ENCODE measurements around the gene NPBWR2.
A peak's percentile ranks its signal among the peaks of the same experiment; 100 is the strongest.
"Not testable (repeated sequence)": the region's sequence is repeated elsewhere in the genome, so short reads cannot be mapped to it uniquely, and the experiment has no call there.

The NPBWR2 gene

DNA sequence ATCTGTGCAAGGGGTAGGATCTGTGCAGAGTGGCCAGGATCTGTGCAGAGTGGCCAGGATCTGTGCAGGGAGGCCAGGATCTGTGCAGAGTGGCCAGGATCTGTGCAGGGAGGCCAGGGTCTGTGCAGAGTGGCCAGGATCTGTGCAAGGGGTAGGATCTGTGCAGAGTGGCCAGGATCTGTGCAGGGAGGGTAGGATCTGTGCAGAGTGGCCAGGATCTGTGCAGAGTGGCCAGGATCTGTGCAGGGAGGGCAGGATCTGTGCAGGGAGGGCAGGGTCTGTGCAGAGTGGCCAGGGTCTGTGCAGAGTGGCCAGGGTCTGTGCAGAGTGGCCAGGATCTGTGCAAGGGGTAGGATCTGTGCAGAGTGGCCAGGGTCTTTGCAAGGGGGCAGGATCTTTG, 18.8 kb downstream of the NPBWR2 start:
- not testable (repeated sequence) for H3K23ac ChIP-seq (ENCODE audit: low read length); H3K27ac ChIP-seq (ENCODE audit: low read depth, low read length); H3K9ac ChIP-seq (ENCODE audit: low read length); H2BK120ac ChIP-seq (ENCODE audit: low read depth, low read length); H2BK15ac ChIP-seq (replicated peaks; ENCODE audit: low read depth); H2BK5ac ChIP-seq (ENCODE audit: low read length); H3K4me1 ChIP-seq (ENCODE audit: control insufficient read depth, low read depth, low read length); H2AK5ac ChIP-seq (ENCODE audit: low read length); H3K4me3 ChIP-seq (ENCODE audit: low read length); H4K5ac ChIP-seq (ENCODE audit: low read length); H3K4me2 ChIP-seq (ENCODE audit: low read length); DNase-seq; H3K79me1 ChIP-seq (ENCODE audit: low read length); H3K79me2 ChIP-seq (ENCODE audit: control insufficient read depth, insufficient read depth, low read length); H4K8ac ChIP-seq (ENCODE audit: low read depth, low read length); H3K18ac ChIP-seq (ENCODE audit: low read length); H3K36me3 ChIP-seq (ENCODE audit: control insufficient read depth, insufficient read depth, low read length); H3K4ac ChIP-seq (ENCODE audit: low read depth, low read length)
- Histone ChIP-seq H3K27me3 (ENCODE audit: insufficient read depth, low read length, poor library complexity) (peaks cover 19% of the 10 kb centered on the region), H3K56ac (ENCODE audit: low read length) (peak overlapping the region; percentile 25)

GRCh38 chr20:64087226-64087825, 20.0 kb downstream of the NPBWR2 start:
- peaks cover 19% of the 10 kb centered on the region for H3K27me3 ChIP-seq (ENCODE audit: insufficient read depth, low read length, poor library complexity)
- H3K79me2 ChIP-seq (ENCODE audit: control insufficient read depth, insufficient read depth, low read length); H3K4me2 ChIP-seq (ENCODE audit: low read length); H3K18ac ChIP-seq (ENCODE audit: low read length); H3K27ac ChIP-seq (ENCODE audit: low read depth, low read length); H2BK5ac ChIP-seq (ENCODE audit: low read length); H4K8ac ChIP-seq (ENCODE audit: low read depth, low read length); H3K23ac ChIP-seq (ENCODE audit: low read length); H4K5ac ChIP-seq (ENCODE audit: low read length); H3K4me1 ChIP-seq (ENCODE audit: control insufficient read depth, low read depth, low read length); H3K4me3 ChIP-seq (ENCODE audit: low read length); H3K79me1 ChIP-seq (ENCODE audit: low read length); DNase-seq; H3K56ac ChIP-seq (ENCODE audit: low read length); H3K4ac ChIP-seq (ENCODE audit: low read depth, low read length); H2BK15ac ChIP-seq (replicated peaks; ENCODE audit: low read depth); H3K36me3 ChIP-seq (ENCODE audit: control insufficient read depth, insufficient read depth, low read length); H2AK5ac ChIP-seq (ENCODE audit: low read length); H2BK120ac ChIP-seq (ENCODE audit: low read depth, low read length); H3K9ac ChIP-seq (ENCODE audit: low read length): not testable (repeated sequence)
- no CpG with 5 or more reads among the region's 36 CpGs for WGBS (ENCODE audit: extremely low coverage, insufficient coverage, low lambda C conversion rate)

DNA sequence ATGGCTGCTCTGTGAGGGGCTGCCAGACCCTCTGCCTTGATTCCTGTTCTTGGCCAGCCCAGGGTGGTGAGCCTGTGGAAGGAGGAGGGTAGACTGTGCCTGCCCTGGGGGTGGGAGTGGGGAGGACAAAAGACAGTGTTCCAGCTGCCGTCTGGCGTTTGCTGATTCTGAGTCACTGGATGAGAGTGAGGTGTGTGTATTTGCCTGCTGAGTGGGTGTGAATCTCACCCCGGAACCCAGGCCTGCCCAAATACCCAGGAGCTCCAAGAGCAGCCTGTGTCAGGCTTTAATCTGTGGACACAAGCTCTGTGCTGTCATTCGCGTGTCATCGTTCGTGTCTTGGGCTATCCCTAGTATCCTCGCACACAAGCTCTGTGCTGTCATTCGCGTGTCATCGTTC, 20.6 kb downstream of the NPBWR2 start:
- Histone ChIP-seq H3K27ac (ENCODE audit: low read depth, low read length) (no peak overlapping the region), H3K56ac (ENCODE audit: low read length) (no peak overlapping the region), H3K79me1 (ENCODE audit: low read length) (no peaks in the 10 kb centered on the region), H3K4me2 (ENCODE audit: low read length) (no peak overlapping the region), H3K27me3 (ENCODE audit: insufficient read depth, low read length, poor library complexity) (peaks cover 19% of the 10 kb centered on the region), H2BK15ac (replicated peaks; ENCODE audit: low read depth) (no peak overlapping the region), H3K4ac (ENCODE audit: low read depth, low read length) (no peak overlapping the region), H2BK5ac (ENCODE audit: low read length) (no peak overlapping the region), H3K9ac (ENCODE audit: low read length) (no peak overlapping the region), H3K79me2 (ENCODE audit: control insufficient read depth, insufficient read depth, low read length) (no peaks in the 10 kb centered on the region), H3K4me1 (ENCODE audit: control insufficient read depth, low read depth, low read length) (no peaks in the 10 kb centered on the region), H2AK5ac (ENCODE audit: low read length) (no peak overlapping the region), H2BK120ac (ENCODE audit: low read depth, low read length) (no peak overlapping the region), H3K23ac (ENCODE audit: low read length) (no peak overlapping the region), H4K8ac (ENCODE audit: low read depth, low read length) (no peak overlapping the region), H4K5ac (ENCODE audit: low read length) (no peak overlapping the region), H3K18ac (ENCODE audit: low read length) (no peak overlapping the region), H3K4me3 (ENCODE audit: low read length) (no peak overlapping the region), H3K36me3 (ENCODE audit: control insufficient read depth, insufficient read depth, low read length) (no peaks in the 10 kb centered on the region)
- no peak for DNase-seq
- no CpG with 5 or more reads among the region's 11 CpGs for WGBS (ENCODE audit: extremely low coverage, insufficient coverage, low lambda C conversion rate)

- H3K56ac ChIP-seq (ENCODE audit: low read length) = no peak overlapping the region
- no peak overlapping the region for H3K23ac ChIP-seq (ENCODE audit: low read length)
- H3K4me3 ChIP-seq (ENCODE audit: low read length) = no peak overlapping the region
- H3K18ac ChIP-seq (ENCODE audit: low read length) = no peak overlapping the region
- no peak overlapping the region for H2BK15ac ChIP-seq (replicated peaks; ENCODE audit: low read depth)
- H4K5ac ChIP-seq (ENCODE audit: low read length) = no peak overlapping the region
- H3K79me1 ChIP-seq (ENCODE audit: low read length) = no peaks in the 10 kb centered on the region
- no peak overlapping the region for H2BK120ac ChIP-seq (ENCODE audit: low read depth, low read length)
- H3K4ac ChIP-seq (ENCODE audit: low read depth, low read length) = no peak overlapping the region
- H3K4me1 ChIP-seq (ENCODE audit: control insufficient read depth, low read depth, low read length) = no peaks in the 10 kb centered on the region
- no CpG with 5 or more reads among the region's 23 CpGs for WGBS (ENCODE audit: extremely low coverage, insufficient coverage, low lambda C conversion rate)
- no peak overlapping the region for H3K9ac ChIP-seq (ENCODE audit: low read length)
- no peaks in the 10 kb centered on the region for H3K36me3 ChIP-seq (ENCODE audit: control insufficient read depth, insufficient read depth, low read length)
- no peak overlapping the region for H2AK5ac ChIP-seq (ENCODE audit: low read length)
- no peak overlapping the region for H4K8ac ChIP-seq (ENCODE audit: low read depth, low read length)
- no peak overlapping the region for H2BK5ac ChIP-seq (ENCODE audit: low read length)
- H3K27ac ChIP-seq (ENCODE audit: low read depth, low read length) = no peak overlapping the region
- peak; percentile 80 for DNase-seq
- no peak overlapping the region for H3K4me2 ChIP-seq (ENCODE audit: low read length)
- H3K79me2 ChIP-seq (ENCODE audit: control insufficient read depth, insufficient read depth, low read length) = no peaks in the 10 kb centered on the region
- H3K27me3 ChIP-seq (ENCODE audit: insufficient read depth, low read length, poor library complexity) = peaks cover 19% of the 10 kb centered on the region
These were observed 22.6 kb downstream of the NPBWR2 start for GRCh38 chr20:64084685-64085152.

GRCh38 chr20:64083804-64084684, 23.3 kb downstream of the NPBWR2 start, which contains the start of gene LKAAEAR1:
LKAAEAR1 (minus strand) TSS chr20:64084398; CDS start chr20:64084219, 179 bp downstream.
- DNase-seq = no peak
- no peak within 1 kb of the TSS for H3K18ac ChIP-seq (ENCODE audit: low read length)
- no peaks in the 10 kb centered on the region for H3K36me3 ChIP-seq (ENCODE audit: control insufficient read depth, insufficient read depth, low read length)
- no peaks in the 10 kb centered on the region for H3K79me1 ChIP-seq (ENCODE audit: low read length)
- H3K4me1 ChIP-seq (ENCODE audit: control insufficient read depth, low read depth, low read length) = no peaks in the 10 kb centered on the region
- H2BK5ac ChIP-seq (ENCODE audit: low read length) = no peak within 1 kb of the TSS
- peak within 1 kb of the TSS; percentile 24 for H3K23ac ChIP-seq (ENCODE audit: low read length)
- H3K56ac ChIP-seq (ENCODE audit: low read length) = peak within 1 kb of the TSS; percentile 88
- WGBS (ENCODE audit: extremely low coverage, insufficient coverage, low lambda C conversion rate) = no CpG with 5 or more reads among the region's 86 CpGs
- no peak within 1 kb of the TSS for H3K27ac ChIP-seq (ENCODE audit: low read depth, low read length)
- H2AK5ac ChIP-seq (ENCODE audit: low read length) = no peak within 1 kb of the TSS
- peak within 1 kb of the TSS; percentile 25 for H3K4me3 ChIP-seq (ENCODE audit: low read length)
- H3K4ac ChIP-seq (ENCODE audit: low read depth, low read length) = no peak within 1 kb of the TSS
- H3K27me3 ChIP-seq (ENCODE audit: insufficient read depth, low read length, poor library complexity) = peaks cover 19% of the 10 kb centered on the region
- H2BK120ac ChIP-seq (ENCODE audit: low read depth, low read length) = no peak within 1 kb of the TSS
- no peak within 1 kb of the TSS for H2BK15ac ChIP-seq (replicated peaks; ENCODE audit: low read depth)
- H3K79me2 ChIP-seq (ENCODE audit: control insufficient read depth, insufficient read depth, low read length) = no peaks in the 10 kb centered on the region
- H3K4me2 ChIP-seq (ENCODE audit: low read length) = peak within 1 kb of the TSS; percentile 84
- H4K5ac ChIP-seq (ENCODE audit: low read length) = no peak within 1 kb of the TSS
- H4K8ac ChIP-seq (ENCODE audit: low read depth, low read length) = no peak within 1 kb of the TSS
- peak within 1 kb of the TSS; percentile 72 for H3K9ac ChIP-seq (ENCODE audit: low read length)
